ENCODE data around the gene MYOT. TPM values are rescaled to one million over a fixed set of nuclear protein-coding genes. Genes with fewer than 3 reads are reported as not detected.

MYOT gene
- total and polyA plus RNA-seq, 11 donors: 6.2 to 374 (median 27.7) TPM

DNA sequence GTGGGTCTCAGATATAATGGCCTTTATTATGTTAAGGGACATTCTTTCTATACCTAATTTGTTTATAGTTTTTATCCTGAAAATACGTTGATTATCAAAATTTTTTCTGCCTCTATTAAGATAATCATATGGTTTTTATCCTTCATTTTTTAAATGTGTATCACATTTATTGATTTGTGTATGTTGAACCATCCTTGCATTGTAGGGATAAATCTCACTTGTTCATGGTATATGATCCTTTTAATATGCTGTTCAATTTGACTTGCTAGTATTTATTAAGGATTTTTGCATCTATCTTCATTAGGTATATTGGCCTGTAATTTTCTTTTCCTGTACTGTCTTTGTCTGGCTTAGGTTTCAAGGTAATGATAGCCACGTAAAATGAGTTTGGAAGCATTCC is 47.1 kb downstream of the MYOT start:
- ATAC-seq: no peak
- intact Hi-C loops (cut with DNase I): no loop called here
- Histone ChIP-seq H3K27ac (no peak overlapping the region), H3K4me1 (no peaks in the 10 kb centered on the region), H3K36me3 (no peaks in the 10 kb centered on the region), H3K9me3 (peaks cover 0 to 20% (median 0%) of the 10 kb centered on the region in 12 donors), H3K4me3 (no peak overlapping the region), H3K27me3 (no peaks in the 10 kb centered on the region)
- 85 to 93% (median 90%) methylated on average over 2 of the region's 2 CpGs for WGBS, 4 donors
- TF ChIP-seq, protein P1, sequence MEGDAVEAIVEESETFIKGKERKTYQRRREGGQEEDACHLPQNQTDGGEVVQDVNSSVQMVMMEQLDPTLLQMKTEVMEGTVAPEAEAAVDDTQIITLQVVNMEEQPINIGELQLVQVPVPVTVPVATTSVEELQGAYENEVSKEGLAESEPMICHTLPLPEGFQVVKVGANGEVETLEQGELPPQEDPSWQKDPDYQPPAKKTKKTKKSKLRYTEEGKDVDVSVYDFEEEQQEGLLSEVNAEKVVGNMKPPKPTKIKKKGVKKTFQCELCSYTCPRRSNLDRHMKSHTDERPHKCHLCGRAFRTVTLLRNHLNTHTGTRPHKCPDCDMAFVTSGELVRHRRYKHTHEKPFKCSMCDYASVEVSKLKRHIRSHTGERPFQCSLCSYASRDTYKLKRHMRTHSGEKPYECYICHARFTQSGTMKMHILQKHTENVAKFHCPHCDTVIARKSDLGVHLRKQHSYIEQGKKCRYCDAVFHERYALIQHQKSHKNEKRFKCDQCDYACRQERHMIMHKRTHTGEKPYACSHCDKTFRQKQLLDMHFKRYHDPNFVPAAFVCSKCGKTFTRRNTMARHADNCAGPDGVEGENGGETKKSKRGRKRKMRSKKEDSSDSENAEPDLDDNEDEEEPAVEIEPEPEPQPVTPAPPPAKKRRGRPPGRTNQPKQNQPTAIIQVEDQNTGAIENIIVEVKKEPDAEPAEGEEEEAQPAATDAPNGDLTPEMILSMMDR (IDR thresholded peaks at IDR 0.05): no peak
- no peak for TF ChIP-seq POLR2A (IDR thresholded peaks at IDR 0.05)
- DNase-seq: no peak

DNA sequence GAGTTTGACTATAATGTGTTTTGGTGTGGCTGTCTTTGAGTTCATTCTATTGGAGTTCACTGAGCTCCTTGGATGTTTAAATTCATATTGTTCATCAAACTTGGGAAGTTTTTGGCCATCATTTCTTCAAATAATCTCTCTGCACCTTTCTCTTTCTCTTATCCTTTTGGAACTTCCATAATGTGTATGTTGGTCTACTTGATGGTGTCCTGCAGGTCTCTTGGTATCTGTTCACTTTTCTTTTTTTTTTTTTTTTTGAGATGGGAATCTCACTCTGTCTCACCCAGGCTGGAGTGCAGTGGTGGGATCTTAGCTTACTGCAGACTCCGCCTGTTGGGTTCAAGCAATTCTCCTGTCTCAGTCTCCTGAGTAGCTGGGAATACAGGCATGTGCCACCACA is 49.3 kb downstream of the MYOT start:
- no peak for ATAC-seq
- no peak overlapping the region for H3K4me3 ChIP-seq
- no peak for DNase-seq
- no peak overlapping the region for H3K27ac ChIP-seq
- 53 to 100% (median 97%) methylated on average over 1 of the region's 1 CpG for WGBS, 4 donors
- TF ChIP-seq, protein P1 (IDR thresholded peaks at IDR 0.05): no peak
- H3K9me3 ChIP-seq: peaks cover 0 to 14% (median 0%) of the 10 kb centered on the region in 12 donors
- H3K36me3 ChIP-seq: no peaks in the 10 kb centered on the region
- intact Hi-C loops (cut with DNase I): no loop called here
- H3K4me1 ChIP-seq: no peaks in the 10 kb centered on the region
- H3K27me3 ChIP-seq: no peaks in the 10 kb centered on the region

DNA sequence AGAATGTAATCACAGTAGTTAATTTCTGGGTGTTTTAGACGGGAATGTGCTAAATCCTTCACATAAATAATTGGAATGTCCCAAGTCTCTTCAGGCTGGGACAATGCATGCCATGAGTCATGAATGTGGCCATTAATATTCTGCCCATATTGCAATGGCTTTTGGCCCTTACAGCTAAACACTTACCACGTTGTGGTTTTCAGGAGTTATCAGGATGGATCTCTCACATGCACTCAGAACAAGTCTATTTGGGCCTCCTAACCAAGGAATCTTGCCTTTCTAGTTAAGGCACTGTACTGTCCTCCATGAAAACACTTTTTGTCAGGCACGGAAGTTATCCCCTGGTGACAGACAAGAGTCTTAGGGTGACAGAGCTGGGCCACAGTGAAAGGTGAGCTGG is 54.3 kb downstream of the MYOT start:
- Histone ChIP-seq H3K4me3 (no peak overlapping the region), H3K27me3 (no peaks in the 10 kb centered on the region), H3K36me3 (peaks cover 0 to 10% (median 0%) of the 10 kb centered on the region in 9 donors), H3K4me1 (peaks cover 0 to 5% (median 0%) of the 10 kb centered on the region in 12 donors), H3K27ac (no peak overlapping the region), H3K9me3 (no peaks in the 10 kb centered on the region)
- 68 to 83% (median 77%) methylated on average over 3 of the region's 3 CpGs for WGBS, 4 donors
- no peak for DNase-seq
- no peak for ATAC-seq
- TF ChIP-seq POLR2A (IDR thresholded peaks at IDR 0.05): no peak
- TF ChIP-seq, protein P1 (IDR thresholded peaks at IDR 0.05): no peak
- intact Hi-C loops (cut with DNase I): no loop called here

DNA sequence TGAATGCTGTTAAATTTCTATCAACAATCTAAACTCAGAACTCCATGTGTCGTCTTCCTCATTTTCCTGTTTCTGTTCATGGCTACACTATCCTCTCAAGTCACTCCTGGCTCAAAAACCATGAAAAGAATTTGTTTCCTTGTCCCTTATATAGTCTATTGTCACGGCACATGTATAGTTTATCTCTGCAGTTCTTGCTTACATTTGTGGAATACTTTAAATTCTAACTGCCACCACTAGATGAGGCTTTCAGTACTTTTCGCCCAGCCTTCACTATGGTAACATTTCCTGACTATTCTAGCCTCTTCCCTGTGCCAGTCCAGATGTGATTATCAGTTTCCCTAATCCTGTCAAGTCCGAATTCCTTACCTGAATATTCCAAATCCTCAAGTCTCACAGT is 56.2 kb downstream of the MYOT start:
- Histone ChIP-seq H3K27me3 (no peaks in the 10 kb centered on the region), H3K4me3 (no peak overlapping the region), H3K4me1 (peaks cover 0 to 5% (median 0%) of the 10 kb centered on the region in 12 donors), H3K36me3 (peaks cover 0 to 27% (median 6%) of the 10 kb centered on the region in 9 donors), H3K27ac (no peak overlapping the region), H3K9me3 (no peaks in the 10 kb centered on the region)
- no peak for TF ChIP-seq POLR2A (IDR thresholded peaks at IDR 0.05)
- TF ChIP-seq, protein P1 (IDR thresholded peaks at IDR 0.05): no peak
- ATAC-seq: no peak
- WGBS, 4 donors: 33 to 51% (median 39%) methylated on average over 4 of the region's 4 CpGs
- DNase-seq: no peak
- intact Hi-C loops (cut with DNase I): no loop called here

Data from heart left ventricle (tissue), 16 donors.